NCI-H748 (cell line): ENCODE data around the gene SEC14L3.
A peak's percentile ranks its signal among the peaks of the same experiment; 100 is the strongest.

Experiments
- DNase-seq: peaks from one replicate; lab custom pipeline; 2025; ENCODE audit not compliant: unreplicated experiment; lab: John Stamatoyannopoulos, UW

The SEC14L3 gene

DNA sequence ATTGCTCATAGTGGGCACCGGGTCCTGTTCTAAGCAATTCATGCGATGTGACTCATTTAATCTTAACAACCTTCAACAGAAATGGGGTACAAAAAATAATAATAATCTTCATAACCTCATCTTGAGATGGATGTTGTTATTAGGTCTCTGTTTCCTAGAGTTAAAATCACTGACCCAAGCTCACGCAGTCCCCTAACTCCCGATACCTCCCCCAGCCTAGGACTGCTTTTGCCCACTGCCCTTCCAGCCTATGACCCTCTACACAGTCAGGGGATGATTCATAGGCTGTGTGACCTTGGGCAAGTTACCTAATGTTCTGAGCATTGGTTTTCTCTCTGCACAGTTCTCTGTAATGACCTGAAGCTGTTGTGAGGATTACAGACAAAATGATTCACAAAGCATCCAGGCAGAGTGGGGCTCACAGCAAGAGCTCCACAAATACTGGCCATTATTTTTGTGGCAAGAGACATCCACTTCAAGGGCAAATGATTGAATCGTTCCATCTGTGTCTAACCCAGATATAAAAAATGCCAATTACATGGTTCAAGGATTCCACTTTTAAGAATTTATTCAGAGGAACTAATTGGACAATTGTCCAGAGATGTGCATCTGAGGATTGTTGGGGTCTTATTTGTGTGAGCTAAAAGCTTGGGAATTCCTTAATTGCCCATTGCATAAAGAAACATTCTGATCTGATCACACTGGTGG, 26.2 kb downstream of the SEC14L3 start:
- no peak for DNase-seq

DNA sequence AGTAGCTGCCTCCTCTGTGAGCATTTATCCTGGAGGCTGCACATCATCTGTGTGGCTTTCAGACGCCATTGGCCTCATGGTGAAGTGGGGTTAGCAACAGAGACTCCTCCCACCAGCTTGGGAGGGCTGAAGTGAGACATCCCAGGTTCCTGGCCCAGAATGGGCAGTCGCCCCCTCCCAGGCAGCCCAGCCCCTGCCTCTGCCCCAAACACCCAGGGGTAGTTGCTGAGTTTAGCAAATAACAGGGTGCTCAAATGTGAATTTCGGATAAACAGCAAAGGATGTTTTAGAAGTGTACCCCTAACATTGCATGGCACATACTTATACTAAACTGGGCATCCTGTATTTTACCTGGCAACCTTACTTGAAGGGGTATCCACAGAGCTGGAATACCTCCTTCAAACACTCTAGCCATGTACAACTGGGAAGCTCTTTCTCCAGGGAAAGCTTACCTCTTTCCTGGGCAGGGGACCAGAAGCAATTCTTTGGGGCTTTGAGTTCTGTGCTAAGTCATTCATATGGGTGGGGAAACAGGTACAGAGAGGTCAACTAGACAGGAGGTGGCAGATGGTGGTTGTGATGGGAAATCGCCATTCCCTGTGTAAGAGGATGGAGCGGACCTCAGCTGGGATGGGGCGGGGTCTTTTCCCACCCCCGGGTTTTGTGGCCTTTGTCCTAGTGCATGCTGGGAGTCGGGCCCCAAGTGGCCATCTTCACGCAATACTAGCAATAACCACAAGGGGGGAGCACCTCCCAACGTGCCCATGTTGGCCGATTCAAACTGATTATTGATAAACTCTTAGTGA, 27.0 kb downstream of the SEC14L3 start:
- peak; percentile 68 for DNase-seq

- DNase-seq: no peak
Observed at GRCh38 chr22:30441088-30441487, 30.7 kb downstream of the SEC14L3 start.

GRCh38 chr22:30439836-30440235, 32.0 kb downstream of the SEC14L3 start:
- DNase-seq: no peak

DNA sequence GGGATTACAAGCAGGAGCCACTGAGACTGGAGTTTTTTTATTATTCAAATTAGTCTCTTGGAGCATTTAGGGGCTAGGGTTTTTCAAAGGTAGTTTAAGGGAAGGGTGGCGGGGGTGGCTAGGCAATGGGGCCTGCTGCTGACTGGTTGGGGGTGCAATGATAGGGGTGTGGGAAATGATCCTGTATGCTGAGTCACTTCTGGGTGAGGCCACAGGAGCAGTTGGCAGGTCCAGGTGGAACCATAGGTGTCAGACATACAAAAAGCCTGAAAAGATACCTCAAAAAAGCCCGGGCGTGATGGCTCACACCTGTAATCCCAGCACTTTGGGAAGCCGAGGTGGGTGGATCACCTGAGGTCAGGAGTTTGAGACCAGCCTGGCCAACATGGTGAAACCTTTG, 32.6 kb downstream of the SEC14L3 start:
- no peak for DNase-seq

DNA sequence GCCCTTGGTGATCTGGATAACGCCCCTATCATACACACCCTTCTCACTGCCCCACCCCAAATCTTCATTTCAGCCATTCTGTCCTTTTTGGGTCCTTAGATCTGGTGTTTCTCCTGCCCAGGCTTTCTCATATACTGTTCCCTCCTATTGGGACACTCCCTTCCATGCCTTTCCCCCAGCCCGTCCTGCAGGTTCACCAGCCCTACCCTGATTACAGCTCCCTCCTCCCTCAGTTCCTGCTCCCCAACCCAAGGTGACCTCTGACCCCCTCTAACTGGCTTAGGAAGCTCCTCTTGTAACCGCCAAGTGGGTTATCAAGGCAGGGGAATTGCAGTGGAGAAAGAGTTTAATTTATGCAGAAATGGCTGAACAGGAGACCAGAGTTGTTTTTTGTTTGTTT, 33.3 kb downstream of the SEC14L3 start:
- DNase-seq: no peak

DNA sequence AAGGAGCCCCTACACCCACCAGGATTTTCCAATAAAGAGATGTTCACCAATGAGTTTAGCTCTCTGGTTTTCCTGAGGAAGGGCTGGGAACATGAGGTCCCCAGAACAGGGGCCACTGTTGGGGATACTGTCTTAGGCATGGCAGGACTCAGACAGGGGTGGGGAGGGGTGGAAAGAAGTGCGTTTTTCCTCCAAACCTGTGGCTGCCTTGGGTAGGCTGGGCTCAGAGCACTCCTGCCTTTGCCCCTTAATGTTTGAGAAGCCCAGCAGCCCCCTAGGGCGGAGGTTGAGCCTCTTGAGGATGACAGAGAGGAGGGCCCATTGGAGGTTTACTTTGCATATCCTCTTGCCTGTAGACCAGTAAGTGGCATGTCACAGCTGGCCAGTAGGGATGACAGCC, 35.6 kb downstream of the SEC14L3 start:
- DNase-seq: no peak

DNA sequence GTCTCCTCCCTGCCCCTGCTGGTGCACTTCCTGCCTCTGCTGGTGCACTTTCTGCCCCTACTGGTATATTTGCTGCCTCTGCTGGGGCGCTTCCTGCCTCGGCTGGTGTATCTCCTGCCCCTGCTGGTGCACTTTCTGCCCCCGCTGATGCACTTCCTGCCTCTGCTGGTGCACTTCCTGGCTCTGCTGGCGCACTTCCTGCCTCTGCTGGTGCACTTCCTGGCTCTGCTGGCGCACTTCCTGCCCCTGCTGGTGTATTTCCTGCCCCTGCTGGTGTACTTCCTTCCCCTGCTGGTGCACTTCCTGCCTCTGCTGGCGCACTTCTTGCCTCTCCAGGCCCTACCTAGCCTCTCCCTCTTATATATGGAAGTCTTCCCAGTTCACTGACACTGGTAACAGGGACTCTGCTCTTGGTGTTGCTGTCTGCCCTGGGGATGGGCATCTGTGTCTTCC, 36.1 kb downstream of the SEC14L3 start:
- DNase-seq: no peak

DNA sequence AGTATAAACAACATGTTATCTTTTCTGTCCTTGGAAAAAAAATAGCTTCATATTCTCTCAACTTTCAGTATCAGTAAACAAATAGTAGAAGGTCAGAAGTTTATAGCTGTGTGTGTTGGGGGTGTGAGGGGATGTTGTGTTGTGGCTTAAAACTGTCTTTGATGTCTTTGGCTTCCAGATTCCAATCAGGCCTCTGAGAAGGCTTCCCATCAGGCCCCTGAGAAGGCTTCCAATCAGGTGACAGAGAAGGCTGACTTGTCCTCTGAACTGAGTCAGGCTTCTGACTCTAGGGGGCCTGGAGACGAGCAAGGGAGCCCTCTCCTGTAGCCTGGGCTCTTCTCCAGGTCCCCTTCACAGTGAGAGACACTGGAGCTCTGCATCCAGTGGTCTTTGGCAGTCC, 37.0 kb downstream of the SEC14L3 start:
- DNase-seq: no peak

GRCh38 chr22:30433773-30434172, 38.0 kb downstream of the SEC14L3 start:
- DNase-seq: no peak

GRCh38 chr22:30433227-30433626, 38.6 kb downstream of the SEC14L3 start:
- no peak for DNase-seq

DNA sequence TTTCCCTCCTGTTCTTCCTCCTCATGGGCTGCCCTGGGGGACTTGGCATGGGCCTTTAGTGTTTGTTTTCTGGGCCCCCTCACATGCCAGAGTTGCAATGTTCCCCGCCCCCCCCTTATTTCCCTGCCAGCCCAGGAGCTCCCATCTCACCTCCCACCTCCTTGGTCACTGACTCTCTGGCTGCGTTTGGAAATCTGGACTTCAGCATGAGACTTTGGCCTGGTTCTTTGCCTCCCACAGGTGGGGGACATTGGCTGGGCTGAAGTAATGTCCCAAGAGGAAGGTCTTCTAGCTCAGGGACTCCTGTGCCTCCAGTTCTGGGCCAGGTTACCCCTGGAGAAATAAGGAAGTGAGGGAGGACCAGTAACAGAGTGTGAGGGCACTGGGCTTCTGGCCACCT, 39.3 kb downstream of the SEC14L3 start:
- no peak for DNase-seq

DNA sequence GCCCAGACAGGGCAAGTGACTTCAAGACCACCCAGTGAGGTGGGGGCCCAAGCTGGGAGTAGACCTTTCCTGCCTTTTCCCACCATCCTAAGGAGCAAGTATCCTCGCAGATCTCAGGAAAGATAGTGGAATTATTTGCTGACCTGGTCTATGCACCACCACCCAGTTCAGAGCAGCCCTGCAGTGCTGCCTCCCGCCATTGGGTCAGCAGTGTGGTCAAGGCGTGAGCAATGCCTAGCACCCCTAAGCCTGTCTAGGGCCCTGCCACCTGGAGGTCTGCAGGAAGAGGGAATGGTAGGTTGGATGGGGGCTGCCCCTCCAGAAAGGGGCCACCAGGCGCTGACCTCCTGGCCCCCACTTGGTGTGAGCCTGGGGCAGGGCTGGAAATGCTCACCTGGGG, 39.7 kb downstream of the SEC14L3 start:
- DNase-seq: no peak

- no peak for DNase-seq
Observed at GRCh38 chr22:30430933-30431332, 40.9 kb downstream of the SEC14L3 start.

- no peak for DNase-seq
Observed at GRCh38 chr22:30429887-30430286, 41.9 kb downstream of the SEC14L3 start.

DNA sequence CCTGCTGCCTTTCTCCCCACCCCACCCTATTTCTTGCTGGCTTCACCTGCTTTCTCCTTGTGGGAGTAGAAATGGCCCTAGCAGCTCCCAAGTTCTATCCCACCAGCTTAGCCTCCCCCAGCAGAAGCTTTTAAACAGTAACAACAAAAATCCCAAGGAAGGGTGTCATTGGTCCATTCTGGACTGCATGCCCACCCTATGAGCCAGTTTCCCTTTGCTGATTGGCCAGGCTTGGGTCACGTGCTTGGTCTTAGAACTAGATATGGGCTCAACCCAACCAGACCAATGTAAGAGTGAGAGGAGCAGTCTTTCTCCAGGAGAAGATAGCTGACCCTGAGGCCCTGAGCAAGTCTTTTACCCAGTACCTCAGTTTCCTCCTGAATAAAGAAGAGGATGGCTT, 43.9 kb downstream of the SEC14L3 start:
- DNase-seq: no peak

GRCh38 chr22:30426388-30427353, 45.1 kb downstream of the SEC14L3 start:
- DNase-seq: peak; percentile 85

GRCh38 chr22:30425616-30426387, 46.0 kb downstream of the SEC14L3 start, which contains the start of gene MTFP1:
MTFP1 (plus strand) TSS chr22:30425768; CDS start chr22:30425880, 112 bp downstream.
- DNase-seq: peak; percentile 72

- DNase-seq: no peak
Observed at GRCh38 chr22:30425327-30425615, 46.5 kb downstream of the SEC14L3 start.

- no peak for DNase-seq
Observed at GRCh38 chr22:30424534-30425326, 47.1 kb downstream of the SEC14L3 start.
